T-helper 1 cell treated with Interleukin-12 subunit alpha and Interleukin-12 subunit beta and Interleukin-4 antibody, amounts not matched to agents 30 ng/mL and 1 ng/mL, for 36 hours (primary cell): ENCODE results near the gene LYAR. TPM values are rescaled to one million over a fixed set of nuclear protein-coding genes. Genes with fewer than 3 reads are reported as not detected.
"Not testable (repeated sequence)": the region's sequence is repeated elsewhere in the genome, so short reads cannot be mapped to it uniquely, and the experiment has no call there.

ENCODE experiments used
- intact Hi-C: fragments of 100-400 bp; cut with micrococcal nuclease; formaldehyde crosslinking; loops from one replicate; pipeline ENCODE4 v1.15.1; 2024
- total RNA-seq: library from RNA; stranded (reverse); gene quantifications from 2 replicates; pipeline ENCODE4 v1.2.3, GENCODE V29; 2022

LYAR gene
- total RNA-seq, 1 donor from 2014 or later, result 32.7 TPM

DNA sequence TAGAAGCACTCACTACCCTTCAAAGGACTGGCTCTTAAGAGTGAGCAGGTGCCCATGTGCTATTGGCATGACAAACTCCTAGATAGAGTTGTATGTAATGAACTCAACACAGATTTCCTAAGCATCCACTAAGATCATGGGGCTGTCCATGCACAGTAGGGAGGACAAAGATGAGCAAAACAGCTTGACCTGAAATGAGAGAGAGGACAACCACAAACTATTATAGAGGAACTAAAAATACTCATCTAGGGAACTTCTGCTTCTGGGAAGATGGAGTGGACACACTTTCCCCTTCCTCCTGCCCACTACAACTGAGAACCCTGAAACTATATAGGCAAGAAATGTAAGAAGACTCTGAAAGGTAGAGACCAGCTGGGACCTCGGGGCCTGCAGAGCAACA lies 21.2 kb downstream of the LYAR start:
- intact Hi-C loops, result no loop called here

DNA sequence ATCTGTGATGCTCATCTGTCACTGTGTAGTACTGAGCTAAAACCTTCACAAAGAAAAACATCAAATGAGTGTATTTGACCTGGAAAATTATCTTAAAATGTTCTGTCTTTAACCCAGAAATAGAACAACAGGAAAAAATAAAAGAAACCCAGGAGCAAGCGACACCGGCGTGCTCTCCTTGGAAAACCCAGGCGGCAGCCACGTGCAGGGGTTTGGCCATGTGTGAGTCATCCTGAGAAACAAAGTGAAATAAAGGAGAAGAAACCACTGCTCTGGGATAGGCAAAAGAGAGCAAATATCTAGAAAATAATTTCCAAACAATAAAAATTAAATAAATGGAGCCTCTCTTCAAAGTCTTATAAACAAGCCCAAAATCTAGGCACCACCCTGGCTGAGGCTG lies 22.0 kb downstream of the LYAR start:
- intact Hi-C loops, result no loop called here

DNA sequence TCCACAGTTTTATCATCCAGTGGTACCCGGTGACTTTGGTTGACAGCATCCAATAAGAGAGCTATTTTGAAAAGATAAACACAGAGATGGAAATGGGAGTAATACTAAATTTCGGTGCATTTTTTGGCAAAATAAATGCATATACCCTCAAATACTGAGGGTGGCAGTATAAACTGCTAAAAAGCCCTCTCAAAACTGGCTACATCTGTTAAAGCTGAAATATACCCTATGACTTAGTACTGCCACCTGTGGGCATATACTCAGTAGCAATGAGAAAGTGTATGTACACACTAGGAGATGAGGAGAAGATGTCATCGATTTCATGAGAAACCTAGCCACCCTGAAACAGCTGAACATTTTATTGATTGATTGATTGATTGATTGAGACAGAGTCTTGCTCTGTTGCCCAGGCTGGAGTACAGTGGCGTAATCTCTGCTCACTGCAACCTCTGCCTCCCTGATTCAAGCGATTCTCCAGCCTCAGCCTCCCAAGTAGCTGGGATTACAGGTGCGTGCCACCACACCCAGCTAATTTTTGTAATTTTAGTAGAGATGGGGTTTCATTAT lies 29.7 kb downstream of the LYAR start:
- intact Hi-C loops, result loop anchor here (1.0 kb wide), 4 partner anchors 8 to 170 kb away; partner anchors contain the start of genes LYAR and ZBTB49

DNA sequence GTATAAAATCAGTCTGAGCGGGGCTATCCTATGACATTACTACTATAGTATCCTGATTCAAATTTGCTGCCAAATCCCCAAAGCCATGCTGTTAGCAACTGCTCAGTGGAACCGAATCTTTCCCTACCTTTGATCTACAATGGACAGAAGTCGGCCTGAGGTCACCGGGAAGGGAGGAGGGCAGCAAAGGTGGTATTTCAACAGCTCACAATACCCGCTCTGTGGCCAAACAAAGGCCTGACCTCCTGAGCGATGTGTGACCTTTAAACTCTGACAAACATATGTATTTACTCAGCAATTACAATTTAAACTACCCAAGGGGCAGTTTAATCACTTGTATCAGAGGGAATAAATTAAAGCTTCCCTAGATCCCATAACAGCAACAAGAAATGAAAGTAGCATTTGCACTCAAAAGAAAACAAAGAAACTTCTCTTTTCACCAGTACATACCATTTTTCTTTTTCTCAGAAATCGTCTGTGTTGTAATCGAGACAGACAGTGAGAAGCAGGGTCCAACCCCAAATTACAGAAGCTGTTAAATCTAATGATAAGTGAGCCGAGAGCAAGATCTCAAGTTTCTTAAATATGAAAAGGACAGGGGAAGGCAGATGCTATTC lies 30.4 kb downstream of the LYAR start:
- intact Hi-C loops, result loop anchor here (1.0 to 10.0 kb wide), 5 partner anchors 7 to 1565 kb away; partner anchors contain the start of genes LYAR and ZBTB49

DNA sequence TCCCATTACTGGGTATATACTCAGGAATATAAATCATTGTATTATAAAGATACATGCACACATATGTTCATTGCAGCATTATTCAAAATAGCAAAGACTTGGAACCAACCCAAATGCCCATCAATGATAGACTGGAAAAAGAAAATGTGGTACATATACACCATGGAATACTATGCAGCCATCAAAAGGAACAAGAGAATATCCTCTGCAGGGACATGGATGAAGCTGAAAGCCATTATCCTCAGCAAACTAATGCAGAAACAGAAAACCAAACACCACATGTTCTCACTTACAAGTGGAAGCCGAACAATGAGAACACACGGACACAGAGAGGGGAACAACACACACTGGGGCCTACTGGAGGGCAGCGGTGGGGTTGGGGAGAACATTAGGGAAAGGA lies 32.2 kb downstream of the LYAR start:
- intact Hi-C loops, result loop anchor here (10.0 kb wide), 1 partner anchor 1567 kb away; no protein-coding TSS in a partner anchor

DNA sequence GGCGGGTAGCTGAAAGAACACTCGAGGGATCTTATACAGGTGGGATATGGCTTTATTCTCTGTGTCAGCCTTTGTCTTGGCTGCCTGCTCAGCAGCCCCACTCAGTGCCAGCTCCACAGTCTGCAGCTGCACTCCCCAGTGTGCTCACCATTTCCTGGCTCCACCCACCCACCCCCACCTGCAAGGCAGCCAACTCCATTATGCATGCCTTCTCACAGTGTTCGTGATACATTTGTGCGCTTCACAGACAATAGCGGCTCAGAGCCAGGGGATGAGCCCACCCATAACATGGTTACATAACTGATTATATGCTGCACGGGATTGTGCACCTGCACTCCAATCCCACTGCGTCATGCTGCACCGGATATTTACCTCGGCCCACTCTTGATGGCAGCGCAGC lies 33.2 kb downstream of the LYAR start:
- intact Hi-C loops, result loop anchor here (10.0 kb wide), 1 partner anchor 1568 kb away; no protein-coding TSS in a partner anchor

DNA sequence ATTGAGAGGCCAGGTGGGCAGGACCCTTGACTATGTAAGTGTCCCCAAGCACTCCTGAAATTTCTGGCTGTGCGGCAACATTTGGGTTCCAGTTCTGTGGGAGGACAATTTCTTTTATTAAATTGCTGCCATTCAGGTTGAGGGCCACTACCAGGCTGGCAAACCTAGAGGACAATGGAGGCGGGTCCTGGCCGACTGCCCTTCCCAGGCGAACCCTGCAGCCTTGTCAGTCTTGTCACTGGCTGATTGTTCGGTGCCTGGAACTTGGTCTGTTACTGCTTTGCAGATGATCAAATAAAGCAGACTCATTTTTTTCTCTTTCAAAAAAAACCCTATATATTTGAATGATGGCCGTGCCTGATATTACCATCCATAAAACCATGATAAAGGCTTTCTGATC lies 35.3 kb downstream of the LYAR start:
- intact Hi-C loops, result loop anchor here (10.0 kb wide), 1 partner anchor 1570 kb away; no protein-coding TSS in a partner anchor

DNA sequence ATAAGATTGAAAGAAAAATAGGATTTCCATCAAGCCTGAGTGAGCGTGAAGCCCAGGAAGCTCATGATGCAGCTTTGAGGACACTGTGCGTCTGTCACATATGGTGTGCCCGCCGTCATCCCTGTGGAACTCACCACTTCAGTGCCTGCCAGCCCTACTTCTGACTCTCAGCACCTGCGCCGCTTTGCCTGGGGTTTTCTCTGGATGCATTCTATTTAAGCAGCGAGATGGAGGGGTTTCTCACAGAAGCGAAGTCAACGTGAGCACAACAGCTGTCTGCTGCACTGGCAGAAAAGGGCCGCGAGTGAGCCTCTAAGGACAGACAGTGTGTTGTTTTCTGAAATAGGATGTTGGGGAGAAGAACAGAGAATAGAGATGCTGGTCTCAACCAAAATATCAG lies 35.8 kb downstream of the LYAR start:
- intact Hi-C loops, result loop anchor here (10.0 kb wide), 1 partner anchor 1571 kb away; no protein-coding TSS in a partner anchor

DNA sequence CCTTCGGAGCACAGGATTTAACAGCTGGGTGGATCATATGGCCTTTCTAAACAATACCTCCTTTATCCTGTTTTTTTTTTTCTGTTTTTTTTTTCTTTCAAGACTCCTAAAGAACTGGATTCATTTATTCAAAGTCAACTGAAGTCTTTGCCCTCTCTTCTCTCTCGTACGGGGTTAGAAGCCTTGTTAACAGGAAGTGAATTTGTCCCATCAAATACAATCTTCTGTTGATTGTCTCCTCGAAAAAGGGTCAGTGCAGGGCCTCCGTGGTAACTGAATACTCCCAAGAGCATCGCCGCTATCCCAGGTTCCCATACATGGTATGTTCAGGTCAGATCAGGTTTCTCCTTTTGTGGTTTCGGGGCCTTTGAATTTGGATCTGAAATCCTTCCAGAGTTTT lies 40.1 kb downstream of the LYAR start:
- intact Hi-C loops, result loop anchor here (5.0 to 10.0 kb wide), 2 partner anchors 1178 to 1575 kb away; partner anchors contain the start of genes HTT and HTT-AS

DNA sequence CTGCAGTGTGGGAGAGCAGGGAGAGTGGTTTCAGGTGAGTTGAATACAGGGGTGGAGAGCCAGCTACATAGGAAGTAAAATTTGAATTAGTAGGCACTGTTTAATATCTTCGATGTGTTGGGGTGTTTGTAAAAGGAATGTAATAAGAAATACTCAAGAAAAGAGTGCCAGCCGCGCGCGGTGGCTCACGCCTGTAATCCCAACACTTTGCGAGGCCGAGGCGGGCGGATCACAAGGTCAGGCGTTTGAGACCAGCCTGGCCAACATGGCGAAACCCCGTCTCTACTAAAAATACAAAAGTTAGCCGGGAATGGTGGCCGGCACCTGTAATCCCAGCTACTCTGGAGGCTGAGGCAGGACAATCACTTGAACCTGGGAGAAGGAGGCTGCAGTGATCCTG lies 40.6 kb downstream of the LYAR start:
- intact Hi-C loops, result loop anchor here (5.0 kb wide), 1 partner anchor 1177 kb away; the partner anchor contains the start of genes HTT and HTT-AS

DNA sequence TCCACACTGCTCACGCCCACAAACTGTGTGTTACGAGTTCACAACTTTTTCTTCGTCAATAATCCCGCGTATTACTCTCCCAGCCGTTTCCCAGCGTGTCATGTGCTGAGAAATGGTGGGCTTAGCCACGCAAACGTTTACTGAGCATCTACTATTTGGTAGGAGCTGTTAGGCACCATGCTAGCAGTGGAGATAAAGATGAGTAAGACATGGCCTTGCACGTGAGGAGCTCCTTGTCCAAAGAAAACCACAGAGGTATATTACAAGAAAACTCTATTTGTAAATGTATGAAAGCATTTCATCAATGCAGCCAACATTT lies 41.1 kb downstream of the LYAR start:
- intact Hi-C loops, result loop anchor here (1.0 to 5.0 kb wide), 4 partner anchors 41 to 1177 kb away; partner anchors contain the start of genes HTT, HTT-AS, LYAR and STX18

DNA sequence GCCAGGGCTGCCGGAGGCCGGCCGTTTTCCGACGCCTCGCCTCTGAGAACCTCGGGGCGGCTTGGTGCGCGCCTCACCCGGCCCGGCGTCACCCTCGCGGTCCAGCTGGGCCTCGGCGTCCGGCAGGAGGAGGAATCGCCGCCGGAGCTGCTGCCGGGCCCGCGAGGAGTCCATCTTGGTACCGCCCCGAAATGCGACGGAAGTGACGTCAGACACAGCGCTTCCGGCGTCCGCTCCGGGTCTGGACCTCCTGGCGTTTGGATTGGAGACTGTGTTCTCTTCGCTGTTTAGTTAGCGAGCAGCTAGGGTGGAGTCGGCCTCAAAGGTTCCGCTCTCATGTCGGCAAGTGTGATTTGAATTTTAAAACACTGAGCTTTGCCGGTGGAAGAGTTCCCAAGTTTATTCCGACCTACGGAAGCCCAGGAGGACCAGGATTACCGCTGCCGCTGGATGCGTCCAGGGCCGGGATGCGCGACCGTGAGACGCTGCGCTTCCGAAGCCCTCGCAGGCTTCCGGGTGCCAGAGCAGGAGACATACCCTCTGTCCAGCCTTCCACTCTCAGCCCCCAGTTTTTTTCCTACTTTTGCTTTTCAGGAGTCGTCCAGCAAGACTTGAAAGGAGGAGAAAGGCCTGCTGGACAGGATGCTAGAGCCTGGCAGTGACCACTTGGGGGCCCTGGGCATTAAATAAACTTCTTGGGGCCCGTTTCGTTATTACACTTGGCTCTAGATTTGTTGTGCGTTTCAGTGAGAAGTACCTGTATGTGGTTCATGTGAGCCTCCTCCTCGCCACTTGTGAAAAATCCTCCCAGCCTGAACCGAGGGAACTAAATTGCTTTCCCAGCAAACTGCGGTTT lies 41.7 kb downstream of the LYAR start, which contains the start of gene TMEM128:
Gene TMEM128, minus strand, starts transcription at position 195 of the 856 bp plus-strand sequence. Its CDS starts 21 bp downstream, at position 174.
- intact Hi-C loops, result loop anchor here (1.0 to 5.0 kb wide), 4 partner anchors 42 to 1176 kb away; partner anchors contain the start of genes HTT, HTT-AS, LYAR and STX18

DNA sequence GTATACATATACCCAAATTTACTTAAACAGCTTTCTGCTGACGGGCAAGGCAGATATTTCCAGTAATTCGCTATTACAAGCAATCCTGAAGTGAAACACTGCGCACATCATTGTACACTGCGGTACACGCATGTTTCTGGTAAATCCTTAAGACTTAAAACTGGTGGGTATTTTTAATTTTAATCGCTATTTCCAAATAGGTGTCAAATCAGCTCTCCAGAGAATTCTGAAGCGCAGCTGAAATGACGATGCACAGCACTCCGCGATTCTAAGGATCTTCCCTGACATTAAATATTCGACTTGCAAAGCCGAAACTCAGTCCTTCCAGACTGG lies 42.3 kb downstream of the LYAR start:
- intact Hi-C loops, result loop anchor here (1.0 to 5.0 kb wide), 4 partner anchors 43 to 1175 kb away; partner anchors contain the start of genes HTT, HTT-AS, LYAR and STX18

DNA sequence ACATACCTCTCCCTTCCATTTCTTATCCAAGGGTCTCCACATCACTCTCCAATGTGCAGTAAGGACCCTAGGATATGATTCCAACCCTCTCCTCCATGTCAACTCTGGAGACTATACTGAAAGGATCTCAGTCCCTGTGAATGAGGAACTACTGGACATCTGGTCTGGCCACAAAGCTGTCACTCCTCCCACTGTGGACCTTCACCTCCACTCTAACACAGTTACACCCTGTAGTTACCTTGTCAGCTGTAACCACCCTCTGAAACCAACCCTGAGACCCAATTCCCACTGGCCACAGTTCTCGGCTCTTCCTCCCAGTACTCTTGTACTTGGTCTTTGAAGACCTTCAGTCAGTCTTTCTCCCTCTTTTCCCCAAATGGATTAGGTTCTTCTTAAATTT lies 44.8 kb downstream of the LYAR start:
- intact Hi-C loops, result loop anchor here (5.0 kb wide), 1 partner anchor 1173 kb away; the partner anchor contains the start of genes HTT and HTT-AS

DNA sequence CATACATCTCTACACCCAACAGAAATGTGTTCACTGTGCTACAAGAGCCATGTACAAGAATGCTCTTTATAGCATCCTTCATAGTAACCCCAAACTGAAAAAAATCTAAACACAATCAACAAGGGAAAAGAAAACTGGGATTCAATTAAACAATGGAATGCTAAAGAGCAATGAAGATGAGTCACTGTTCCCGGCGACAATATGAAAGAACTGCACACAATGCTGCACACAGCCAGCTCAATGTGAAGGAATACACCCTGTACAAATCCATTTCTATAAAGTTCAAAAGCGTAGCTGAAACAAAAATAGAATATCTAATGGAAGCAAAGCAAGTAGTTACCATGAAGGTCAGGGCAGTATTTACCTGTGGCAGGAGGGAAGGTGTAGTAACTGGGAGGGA lies 50.4 kb downstream of the LYAR start:
- intact Hi-C loops, result not testable (repeated sequence)

DNA sequence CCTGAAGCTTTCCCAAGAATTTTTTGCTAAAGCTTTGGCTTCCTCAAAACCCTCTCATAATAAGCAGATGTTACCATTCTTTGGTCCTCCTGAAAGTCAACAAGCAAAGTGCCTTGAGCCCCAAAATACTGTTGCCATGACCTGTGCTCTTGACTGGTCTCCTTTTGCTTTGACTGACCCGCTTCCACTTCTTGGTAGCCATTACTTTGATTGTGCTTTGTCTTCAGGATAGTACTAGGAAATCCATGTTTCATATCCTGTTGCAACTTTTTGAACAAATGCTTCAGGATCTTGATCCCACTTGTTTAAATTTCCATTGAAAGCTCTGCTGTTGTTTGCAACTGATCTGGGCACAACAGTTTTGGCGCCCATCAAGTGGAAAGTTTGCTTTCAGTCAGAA lies 56.3 kb downstream of the LYAR start:
- intact Hi-C loops, result no loop called here

DNA sequence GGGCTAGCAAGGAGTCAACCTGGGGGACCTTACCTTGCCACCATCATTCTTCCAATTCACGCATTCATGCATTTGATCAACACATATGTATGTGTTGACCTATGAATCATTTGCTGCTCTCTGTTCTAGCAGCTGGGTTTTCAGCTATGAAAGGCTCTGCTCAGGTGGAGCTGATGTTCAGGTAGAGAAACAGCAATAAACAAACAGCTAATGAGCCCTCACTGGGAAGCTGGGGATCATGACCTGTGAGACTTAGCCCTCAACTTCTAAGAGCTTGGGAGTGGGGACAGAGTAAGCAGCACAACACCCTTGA lies 61.6 kb downstream of the LYAR start:
- intact Hi-C loops, result no loop called here

DNA sequence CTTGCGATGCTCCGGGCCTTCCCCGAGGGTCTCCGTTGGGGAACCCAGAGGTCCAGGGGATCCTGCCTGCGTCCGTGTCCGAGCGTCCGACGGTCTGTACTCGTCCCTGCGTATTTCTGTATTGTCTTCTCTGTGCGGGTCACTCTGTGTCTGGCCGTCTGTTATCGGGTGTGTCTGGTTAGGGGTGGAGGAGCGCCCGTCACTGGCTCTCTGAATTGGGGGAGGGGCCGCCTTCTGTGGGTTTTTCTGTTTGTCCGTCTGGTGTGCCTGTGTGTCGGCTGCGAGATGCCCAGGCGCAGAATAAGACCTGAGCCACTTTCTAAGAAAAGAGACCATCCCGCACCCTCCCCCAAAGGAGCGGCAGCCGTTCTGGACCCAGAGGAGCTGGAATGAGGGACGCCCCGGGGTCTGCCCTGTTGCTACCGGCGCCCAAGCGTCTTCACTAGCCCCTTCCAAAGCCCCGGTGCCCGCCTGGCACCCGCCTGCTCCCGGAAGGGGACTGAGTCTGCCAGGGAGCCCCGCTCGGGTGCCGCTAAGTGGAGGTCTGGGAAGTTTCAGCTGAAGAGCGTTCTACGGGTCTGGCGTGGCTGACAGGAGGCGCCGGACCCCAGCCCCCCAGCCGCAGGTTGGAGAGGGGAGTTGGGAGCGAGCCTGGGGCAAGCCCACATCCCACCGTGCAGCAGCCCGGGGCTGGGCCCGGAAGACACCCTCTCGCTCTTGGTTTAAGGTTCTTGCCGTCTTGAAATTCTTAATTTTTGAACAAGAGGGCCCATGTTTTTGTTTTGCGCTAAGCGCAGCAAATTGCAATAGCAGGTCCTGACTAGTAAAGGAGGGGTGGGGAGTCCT lies 62.2 kb downstream of the LYAR start:
- intact Hi-C loops, result no loop called here

DNA sequence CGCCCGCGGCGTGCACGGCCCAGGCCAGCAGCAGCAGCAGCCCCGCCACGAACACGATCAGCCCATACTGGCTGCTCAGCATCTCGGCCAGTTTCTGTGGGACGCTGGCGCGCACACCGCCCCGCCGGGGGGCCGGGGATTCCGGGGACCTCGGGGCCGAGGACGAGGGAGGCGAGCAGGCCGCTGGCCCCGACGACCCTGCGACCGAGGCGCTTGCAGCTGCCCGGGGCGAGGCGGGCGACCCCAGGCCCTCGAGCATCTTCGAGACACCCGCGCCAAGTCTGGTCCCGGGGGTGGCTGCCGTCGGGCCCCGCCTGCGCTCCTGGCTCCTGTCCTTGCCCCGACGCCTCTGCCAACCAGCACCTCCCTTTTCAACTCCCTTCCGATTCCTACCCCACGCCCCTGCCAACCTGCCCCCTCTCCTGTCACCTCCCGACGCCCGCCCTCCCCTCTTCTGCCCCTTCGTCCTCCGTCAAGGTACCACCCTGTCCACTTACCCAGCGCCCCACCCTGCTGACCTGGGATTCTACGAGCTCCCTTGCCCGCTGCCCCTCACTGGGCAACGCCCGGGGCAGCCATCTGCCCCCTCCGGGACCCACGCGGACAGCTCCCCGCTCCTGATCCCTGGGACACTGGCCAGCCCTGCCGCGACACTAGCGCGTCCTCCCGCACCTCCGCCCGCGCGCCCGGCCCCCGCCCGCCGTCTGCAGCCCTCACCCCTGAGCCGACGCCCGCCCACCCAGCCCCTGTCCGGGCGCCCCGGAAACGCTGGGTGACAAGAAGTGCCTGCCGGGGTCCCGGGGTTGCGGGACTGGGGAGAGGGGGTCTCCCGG lies 63.1 kb downstream of the LYAR start, which contains the start of gene OTOP1:
Gene OTOP1, minus strand, starts transcription at position 324 of the 833 bp plus-strand sequence. Its CDS starts 65 bp downstream, at position 259.
- intact Hi-C loops, result no loop called here
